Activated T-cell treated with anti-CD3 and anti-CD28 coated beads for 24 hours (primary cell): ENCODE measurements around the gene MMP14.

ENCODE experiments used
- DNase-seq: peaks from one replicate; pipeline ENCODE4 v3.0.0-alpha.2; 2020; ENCODE audit warnings: low read depth

MMP14 gene

DNA sequence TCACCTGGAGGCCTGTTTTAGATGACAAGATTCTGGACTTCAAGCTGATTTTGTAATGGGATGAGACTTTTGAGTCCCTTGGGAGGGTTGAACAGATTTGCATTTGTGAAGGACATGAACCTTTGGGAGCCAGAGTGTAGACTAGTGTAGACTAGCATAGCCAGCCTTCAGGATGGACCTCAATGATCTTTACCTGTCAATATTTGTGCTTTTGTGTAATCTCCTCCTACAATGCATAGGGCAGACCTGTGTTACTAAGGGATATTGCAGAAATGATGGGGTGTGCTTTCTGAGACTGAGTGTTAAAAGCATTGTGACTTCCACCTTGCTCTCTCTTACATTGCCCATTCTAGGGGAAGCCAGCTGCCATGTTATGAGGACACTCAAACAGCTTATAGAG, 25.3 kb downstream of the MMP14 start:
- no peak for DNase-seq

DNA sequence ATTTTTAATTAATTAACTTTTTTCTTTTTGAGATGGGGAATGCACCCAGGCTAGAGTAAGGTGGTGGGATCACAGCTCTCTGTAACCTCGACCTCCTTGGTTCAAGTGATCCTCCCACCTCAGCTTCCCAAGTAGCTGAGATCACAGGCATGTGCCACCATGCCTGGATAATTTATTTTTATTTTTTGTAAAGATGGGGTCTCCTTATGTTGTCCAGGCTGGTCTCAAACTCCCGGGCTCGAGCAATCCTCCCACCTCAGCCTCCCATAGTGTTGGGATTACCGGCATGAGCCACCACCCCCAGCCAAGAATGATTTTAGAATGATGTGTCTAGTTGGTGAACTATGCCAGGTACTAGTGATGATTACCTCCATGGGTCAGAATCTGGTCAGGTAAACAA, 28.6 kb downstream of the MMP14 start:
- no peak for DNase-seq

DNA sequence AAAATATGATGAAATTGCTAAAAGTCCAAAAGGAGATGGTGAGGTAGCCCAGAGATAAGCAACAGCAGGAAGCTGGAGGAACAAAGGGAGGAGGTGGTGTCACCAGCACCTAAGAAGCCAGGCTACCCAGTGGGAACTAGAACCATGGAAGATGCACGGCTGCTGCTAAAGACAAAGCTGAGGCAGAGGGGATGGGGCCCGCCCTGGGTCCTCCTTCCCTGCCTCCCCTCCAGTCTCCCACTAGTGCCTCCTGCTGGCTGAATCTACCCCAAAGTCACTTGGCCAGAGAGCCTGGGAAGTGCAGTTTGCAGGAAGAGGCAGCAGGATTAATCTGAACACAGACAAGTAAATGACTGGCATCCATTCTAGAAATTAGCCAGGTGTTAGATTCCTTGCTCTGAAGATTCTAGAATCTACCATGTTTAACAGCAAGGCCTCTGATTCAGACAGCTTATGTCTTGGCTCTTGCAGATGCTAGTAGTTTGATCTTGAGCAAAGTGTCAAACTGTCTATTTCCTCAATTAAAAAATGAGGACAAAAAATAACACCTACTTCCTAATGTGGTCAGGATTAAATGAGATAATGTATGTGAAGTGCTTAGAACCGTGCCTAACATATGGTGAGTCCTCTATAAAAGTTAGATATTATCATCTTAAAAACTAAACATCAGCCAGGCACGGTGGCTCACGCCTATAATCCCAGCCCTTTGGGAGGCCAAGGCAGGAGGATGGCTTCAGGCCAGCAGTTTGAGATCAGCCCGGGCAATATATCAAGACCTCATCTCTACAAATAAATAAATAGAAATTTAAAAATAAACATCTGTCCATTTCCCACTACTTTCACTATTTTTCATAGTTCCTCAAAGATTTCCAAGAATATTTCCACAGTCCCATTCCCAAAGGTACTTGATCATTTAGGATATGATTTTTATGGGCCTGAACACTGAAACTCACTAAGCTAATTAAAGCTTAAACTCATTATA, 29.3 kb downstream of the MMP14 start:
- no peak for DNase-seq

DNA sequence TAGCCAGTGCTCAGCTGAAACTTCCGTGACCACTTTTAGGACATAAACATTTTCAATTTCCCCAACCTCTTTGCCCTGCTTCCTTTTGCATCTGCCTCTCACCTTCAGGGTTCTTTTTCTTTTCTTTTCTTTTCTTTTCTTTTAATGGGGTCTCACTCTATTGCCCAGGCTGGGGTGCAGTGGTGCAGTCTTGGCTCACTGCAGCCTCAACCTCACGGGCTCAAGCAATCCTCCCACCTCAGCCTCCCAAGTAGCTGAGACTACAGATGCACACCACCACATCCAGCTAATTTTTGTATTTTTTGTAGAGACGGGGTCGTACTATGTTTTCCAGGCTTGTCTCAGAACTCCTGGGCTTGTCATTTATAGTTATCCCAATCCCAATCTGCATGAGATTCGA, 30.5 kb downstream of the MMP14 start:
- DNase-seq = no peak

DNA sequence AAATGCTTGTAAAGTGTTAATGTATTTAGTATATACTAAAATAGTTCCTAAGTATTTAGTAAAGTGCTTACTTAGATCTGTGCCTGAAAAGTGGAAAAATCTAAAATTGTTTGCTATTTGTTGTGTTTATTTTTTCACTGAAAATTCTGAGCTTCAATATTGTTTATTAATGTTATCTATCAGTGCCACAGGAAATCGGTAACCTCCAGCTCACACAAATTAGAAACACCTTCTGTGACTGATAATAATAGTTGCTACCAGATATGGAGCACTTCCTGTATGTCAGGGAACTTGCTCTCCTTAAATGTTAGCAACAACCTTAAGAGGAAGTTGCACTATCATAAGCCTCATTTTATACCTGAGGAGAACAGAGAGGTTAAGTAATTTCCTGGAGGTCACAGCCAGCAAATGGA, 34.4 kb downstream of the MMP14 start:
- DNase-seq = no peak

DNA sequence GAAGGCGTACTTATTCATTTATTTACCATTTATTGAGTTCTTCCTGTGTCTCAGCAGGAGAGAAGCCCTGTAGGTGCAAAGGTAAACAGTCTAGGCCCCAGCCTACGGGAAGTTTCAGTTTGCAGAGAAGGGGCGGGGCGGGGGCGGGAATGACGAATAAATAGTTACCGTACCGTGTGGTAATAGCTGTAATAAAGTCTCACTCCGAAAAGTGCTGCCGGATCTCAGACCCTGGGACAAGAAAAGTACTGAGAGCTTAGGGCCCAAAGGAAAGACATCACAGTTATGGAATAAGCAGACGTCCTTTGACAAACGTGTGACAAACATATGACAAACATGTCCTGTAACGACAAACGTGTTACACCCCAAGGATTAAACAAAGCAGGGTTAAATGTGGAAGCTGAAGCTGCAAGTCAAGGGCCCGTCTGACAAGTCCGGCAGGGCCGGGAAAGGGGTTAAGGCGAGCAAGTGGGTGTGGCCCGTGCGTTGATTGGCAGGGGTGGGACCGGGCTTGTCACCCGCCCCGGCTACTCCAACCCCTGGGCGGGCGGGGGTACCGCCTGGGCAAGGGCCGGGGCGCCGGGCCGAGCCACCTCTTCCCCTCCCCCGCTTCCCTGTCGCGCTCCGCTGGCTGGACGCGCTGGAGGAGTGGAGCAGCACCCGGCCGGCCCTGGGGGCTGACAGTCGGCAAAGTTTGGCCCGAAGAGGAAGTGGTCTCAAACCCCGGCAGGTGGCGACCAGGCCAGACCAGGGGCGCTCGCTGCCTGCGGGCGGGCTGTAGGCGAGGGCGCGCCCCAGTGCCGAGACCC, 35.0 kb downstream of the MMP14 start, which contains the start of gene LRP10:
Gene LRP10, plus strand, starts transcription at position 517 of the 809 bp plus-strand sequence. CDS start 564 bp downstream, outside the sequence.
- DNase-seq = peak; percentile 62

DNA sequence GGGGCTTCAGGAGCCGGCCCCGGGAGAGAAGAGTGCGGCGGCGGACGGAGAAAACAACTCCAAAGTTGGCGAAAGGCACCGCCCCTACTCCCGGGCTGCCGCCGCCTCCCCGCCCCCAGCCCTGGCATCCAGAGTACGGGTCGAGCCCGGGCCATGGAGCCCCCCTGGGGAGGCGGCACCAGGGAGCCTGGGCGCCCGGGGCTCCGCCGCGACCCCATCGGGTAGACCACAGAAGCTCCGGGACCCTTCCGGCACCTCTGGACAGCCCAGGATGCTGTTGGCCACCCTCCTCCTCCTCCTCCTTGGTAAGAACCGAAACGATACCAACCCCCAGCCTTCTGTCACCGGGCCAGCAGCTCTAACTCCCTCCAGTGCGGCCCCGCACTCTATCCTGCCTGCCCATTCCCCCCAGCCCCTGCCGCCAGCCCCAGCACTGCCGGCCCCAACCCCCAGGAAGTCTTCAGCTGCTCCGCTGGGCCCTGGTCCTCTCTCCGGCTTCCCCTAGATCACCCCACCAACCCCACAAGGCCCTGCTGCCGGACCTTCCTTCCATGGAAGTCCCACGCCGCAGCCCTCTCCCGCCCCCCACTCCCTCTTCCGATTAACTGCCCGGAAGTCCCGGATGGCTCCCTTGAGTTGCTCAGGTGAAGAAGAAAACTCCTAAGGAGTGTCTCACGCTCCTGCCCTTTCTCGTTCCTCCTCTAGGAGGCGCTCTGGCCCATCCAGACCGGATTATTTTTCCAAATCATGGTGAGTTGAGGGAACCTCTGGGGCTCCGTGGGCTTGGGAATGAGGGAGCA, 35.8 kb downstream of the MMP14 start:
- DNase-seq = peak; percentile 66

DNA sequence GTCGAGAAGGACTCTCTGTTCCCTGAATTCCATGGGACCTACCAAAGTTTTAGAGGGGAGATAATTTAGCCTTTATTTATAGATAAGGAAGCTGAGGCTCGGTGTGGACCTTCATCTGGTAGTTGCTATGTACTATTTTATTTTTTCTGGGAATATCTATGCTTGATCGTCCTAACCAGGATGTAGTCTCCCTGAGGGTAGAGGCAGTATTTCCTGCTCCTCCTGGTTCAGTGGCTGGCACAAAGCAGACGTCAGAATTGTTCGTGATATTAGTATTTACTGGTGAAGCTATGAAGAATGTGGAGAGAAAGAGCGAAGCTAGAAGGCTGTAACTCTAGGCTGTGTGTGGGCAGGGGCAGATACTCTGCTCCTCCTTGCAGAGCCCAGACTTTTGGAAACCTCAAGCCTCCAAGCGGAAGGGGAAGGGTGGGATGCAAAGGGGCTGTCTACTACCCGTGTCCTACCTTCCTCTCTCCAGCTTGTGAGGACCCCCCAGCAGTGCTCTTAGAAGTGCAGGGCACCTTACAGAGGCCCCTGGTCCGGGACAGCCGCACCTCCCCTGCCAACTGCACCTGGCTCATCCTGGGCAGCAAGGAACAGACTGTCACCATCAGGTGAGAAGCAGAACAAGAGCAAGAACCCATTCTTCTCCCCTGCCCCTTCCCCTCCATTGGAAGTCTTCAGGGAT, 36.6 kb downstream of the MMP14 start:
- DNase-seq = no peak

DNA sequence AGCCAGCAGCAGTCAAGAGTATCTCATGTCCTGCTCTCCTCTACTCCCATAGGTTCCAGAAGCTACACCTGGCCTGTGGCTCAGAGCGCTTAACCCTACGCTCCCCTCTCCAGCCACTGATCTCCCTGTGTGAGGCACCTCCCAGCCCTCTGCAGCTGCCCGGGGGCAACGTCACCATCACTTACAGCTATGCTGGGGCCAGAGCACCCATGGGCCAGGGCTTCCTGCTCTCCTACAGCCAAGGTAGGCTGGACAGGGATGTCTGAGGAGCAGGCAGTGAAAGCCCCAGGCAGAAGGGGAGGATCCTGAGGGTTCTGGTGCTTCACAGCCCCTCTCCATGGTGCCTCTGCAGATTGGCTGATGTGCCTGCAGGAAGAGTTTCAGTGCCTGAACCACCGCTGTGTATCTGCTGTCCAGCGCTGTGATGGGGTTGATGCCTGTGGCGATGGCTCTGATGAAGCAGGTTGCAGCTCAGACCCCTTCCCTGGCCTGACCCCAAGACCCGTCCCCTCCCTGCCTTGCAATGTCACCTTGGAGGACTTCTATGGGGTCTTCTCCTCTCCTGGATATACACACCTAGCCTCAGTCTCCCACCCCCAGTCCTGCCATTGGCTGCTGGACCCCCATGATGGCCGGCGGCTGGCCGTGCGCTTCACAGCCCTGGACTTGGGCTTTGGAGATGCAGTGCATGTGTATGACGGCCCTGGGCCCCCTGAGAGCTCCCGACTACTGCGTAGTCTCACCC, 38.8 kb downstream of the MMP14 start:
- no peak for DNase-seq

DNA sequence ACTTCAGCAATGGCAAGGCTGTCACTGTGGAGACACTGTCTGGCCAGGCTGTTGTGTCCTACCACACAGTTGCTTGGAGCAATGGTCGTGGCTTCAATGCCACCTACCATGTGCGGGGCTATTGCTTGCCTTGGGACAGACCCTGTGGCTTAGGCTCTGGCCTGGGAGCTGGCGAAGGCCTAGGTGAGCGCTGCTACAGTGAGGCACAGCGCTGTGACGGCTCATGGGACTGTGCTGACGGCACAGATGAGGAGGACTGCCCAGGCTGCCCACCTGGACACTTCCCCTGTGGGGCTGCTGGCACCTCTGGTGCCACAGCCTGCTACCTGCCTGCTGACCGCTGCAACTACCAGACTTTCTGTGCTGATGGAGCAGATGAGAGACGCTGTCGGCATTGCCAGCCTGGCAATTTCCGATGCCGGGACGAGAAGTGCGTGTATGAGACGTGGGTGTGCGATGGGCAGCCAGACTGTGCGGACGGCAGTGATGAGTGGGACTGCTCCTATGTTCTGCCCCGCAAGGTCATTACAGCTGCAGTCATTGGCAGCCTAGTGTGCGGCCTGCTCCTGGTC, 39.4 kb downstream of the MMP14 start:
- DNase-seq = no peak

DNA sequence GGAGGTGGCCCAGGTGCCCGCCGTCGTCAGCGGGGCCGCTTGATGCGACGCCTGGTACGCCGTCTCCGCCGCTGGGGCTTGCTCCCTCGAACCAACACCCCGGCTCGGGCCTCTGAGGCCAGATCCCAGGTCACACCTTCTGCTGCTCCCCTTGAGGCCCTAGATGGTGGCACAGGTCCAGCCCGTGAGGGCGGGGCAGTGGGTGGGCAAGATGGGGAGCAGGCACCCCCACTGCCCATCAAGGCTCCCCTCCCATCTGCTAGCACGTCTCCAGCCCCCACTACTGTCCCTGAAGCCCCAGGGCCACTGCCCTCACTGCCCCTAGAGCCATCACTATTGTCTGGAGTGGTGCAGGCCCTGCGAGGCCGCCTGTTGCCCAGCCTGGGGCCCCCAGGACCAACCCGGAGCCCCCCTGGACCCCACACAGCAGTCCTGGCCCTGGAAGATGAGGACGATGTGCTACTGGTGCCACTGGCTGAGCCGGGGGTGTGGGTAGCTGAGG, 40.7 kb downstream of the MMP14 start:
- DNase-seq = no peak

DNA sequence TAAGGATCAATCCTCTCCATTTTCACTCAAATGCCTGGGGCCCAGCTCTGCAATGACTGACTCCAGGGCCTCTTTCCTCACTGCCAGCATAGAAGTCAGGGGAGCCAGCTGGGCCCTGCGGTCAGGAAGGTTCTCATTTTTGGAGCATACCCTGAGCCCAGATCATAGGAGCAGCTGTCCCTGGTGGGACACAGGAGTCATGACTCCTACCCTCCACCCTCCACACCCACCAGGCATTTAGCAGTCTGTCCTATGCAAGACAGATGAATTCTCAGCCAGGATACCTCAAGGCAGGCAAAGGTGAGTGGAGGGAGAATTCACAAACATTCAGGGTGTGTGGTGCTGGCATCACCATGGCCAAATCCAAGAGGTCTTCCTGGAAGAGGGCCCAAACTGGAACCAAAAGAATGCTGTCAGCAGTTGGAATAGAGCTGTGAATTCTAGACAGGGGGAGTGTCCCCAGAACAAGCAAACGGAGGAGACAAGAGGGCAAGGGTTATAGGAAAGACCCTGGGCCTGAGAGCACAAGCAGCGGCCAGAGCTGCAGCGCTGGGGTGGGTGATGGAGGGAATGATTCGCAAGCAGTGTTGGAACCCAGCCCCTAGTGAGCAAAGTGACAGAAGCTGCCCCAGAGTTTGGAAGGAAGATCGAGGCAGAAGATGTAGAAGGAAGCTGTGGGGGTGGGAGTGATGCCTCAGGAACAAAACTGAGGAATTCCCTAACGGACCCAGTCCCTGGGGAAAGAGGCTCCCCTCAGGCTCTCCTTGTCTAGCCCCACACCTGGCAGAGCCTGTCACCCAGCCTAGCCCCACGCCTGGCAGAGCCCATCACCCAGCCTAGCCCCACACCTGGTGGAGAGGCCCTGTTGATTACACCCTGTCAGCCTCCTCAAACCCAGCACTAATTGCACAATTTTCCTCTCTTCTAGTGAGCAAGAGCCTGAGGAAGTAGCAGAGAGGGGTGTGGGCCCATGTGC, 42.2 kb downstream of the MMP14 start:
- no peak for DNase-seq

DNA sequence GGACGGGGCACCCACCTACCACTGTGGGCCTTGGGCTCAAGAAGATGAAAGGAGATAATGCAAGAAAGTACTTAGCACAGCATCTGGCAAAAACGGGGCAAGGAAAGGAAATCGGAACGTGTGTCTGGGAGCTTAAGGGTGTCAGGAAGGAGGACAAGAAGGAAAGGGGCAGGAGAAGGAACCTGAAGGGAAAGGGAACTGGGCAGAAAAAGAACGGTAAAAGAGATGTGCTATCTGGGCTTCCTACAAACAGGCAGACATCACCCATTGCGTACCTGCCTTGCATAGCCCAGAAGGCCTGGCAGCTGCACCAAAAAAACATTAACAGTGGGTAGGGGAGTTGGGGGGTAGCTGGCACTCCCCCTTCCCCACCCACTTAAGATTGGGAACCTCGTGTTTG, 45.7 kb downstream of the MMP14 start:
- no peak for DNase-seq

DNA sequence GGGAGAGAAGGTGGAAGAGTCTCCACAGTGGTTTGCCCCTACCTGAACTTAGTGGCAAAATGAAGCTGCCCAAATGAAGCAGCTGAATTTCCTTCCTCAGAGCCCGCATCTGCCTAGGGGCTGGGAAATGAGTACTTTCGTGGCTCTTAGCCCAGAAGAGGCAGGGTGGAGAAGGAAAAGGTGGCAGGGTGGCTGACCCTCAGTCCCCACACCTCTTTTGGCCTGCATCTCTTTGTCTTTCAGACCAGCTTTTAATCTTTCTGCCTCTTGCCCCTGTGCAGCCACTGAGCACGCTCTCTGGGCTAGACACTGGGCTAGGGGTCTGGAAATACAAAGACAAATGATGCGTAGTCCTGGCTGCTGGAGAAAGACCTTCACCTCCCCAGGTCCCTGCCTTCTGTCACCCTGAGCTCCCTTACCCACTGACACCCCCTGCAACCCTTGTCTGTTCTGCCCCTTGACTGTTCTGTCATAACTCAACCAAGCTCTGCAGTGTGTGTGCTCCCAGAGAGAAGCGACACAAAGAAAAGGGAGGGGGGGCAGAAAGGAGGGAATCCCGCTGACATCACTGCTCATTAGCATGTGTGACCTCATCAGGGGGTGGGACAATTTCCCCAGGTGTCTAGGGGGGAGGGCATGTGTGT, 46.3 kb downstream of the MMP14 start:
- DNase-seq = peak; percentile 20

DNA sequence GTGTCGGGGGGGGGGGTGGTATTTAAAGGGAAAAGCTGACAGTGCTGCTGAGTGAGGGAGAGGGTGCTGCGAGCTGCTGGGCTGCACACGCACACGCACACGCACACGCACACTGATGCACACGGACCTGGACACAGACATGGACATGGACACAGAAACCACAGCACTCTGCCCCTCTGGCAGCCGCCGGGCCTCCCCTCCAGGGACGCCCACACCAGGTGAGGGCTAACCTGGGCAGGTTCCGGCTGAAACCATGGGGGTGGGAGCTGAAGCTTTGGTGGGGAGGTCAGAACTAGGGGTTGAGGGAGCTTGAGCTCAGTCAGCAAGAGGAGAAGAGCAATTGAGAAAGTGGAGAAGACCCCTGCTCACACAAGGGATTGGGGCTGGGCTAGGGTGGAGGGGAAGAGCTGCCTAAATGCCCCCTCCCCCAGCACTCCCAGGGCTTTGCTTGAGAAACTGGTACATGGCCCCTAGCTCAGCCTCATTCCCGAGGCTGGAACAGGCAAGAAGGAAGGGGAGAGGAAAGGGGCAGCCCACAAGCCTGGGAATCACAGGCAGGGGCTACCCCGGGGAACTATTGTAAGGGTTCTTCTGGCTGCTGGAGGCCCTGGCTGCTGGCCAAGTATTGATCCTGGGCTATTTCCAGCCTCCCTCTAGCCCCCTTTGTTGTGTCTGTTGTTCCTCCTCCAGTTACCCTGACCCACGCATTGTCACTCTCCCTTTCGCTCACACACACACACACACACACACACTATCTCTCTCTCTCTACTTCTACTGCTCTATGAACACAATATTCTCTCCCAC, 47.0 kb downstream of the MMP14 start, which contains the start of gene REM2:
Gene REM2, plus strand, starts transcription at position 50 of the 804 bp plus-strand sequence. Its CDS starts 66 bp downstream, at position 116.
- no peak for DNase-seq

DNA sequence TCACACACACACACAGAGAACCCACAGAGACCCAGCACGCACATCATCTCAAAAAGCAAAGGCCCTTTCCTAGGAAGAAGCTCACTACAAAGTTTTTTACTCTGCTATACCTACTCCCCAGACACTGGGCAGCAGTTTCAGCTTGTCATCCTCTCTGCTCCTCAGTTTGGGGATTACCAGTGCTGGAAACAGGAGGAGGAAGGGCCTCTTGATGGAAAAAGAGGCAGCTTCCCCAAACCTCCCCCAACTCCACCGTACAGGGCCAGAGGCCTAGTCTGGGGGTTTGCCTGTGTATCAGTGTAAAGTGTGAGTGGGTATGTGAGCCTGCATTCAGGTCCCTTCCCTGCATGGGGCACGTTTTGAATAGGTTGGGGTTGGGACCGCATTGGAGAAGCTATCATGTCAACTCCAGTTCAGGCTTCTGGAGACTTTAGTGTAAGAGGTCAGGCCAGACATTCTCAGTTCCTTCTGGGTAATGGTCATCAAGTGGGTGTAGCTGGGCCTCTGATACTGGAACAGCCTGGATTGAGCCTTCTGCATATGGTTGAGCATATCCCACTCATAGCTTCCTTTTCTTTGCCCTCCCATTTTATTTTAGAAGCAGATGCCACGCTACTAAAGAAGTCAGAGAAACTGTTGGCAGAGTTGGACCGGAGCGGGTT, 47.8 kb downstream of the MMP14 start:
- DNase-seq = no peak
